WTC11 (cell line): ENCODE measurements around the gene ABCA13. TPM values are rescaled to one million over a fixed set of nuclear protein-coding genes. Genes with fewer than 3 reads are reported as not detected.

Experiments used
- ATAC-seq: fragments of 200-7000 bp; cut with Tn5 transposase; 2 replicates; pipeline ENCODE4 v1.10.0; 2021; ENCODE audit warnings: mild to moderate bottlenecking, moderate library complexity
- CTCF ChIA-PET: fragments of 300-600 bp; sonication (Branson Sonifier 250); formaldehyde crosslinking; loops from one replicate; lab custom pipeline; 2021; ENCODE audit warnings: antibody characterized with exemption; lab: Charles Lee
- POLR2A ChIA-PET: fragments of 350-600 bp; sonication (Branson Sonifier 250); formaldehyde crosslinking; loops from one replicate; lab custom pipeline; 2021; ENCODE audit warnings: antibody characterized with exemption; lab: Charles Lee
- DNase-seq: peaks from one replicate; pipeline ENCODE4 v3.0.0; 2021; ENCODE audit warnings: low spot score
- H3K27ac Mint-ChIP-seq: 2 replicates; pipeline ENCODE4 v1.8.0; 2021; ENCODE audit warnings: mixed read lengths
- H3K27me3 Mint-ChIP-seq: 2 replicates; pipeline ENCODE4 v1.8.0; 2021; ENCODE audit warnings: low read depth, mild to moderate bottlenecking, moderate library complexity, mixed read lengths
- H3K36me3 Mint-ChIP-seq: 2 replicates; pipeline ENCODE4 v1.8.0; 2021; ENCODE audit warnings: mixed read lengths
- H3K4me1 Mint-ChIP-seq: 2 replicates; pipeline ENCODE4 v1.8.0; 2022; ENCODE audit warnings: mixed read lengths
- H3K4me3 Mint-ChIP-seq: 2 replicates; pipeline ENCODE4 v1.8.0; 2021; ENCODE audit warnings: mild to moderate bottlenecking, moderate library complexity, mixed read lengths
- H3K9me3 Mint-ChIP-seq: 2 replicates; pipeline ENCODE4 v1.8.0; 2021; ENCODE audit warnings: mixed read lengths
- ATF1 ChIP-seq: sonication (generic); formaldehyde crosslinking; IDR thresholded peaks from 2 replicates; pipeline ENCODE4 v1.8.1; 2023; ENCODE audit warnings: mild to moderate bottlenecking, moderate library complexity, missing genetic modification reagents
- CBFB ChIP-seq: sonication (generic); formaldehyde crosslinking; IDR thresholded peaks from 2 replicates; pipeline ENCODE4 v1.8.1; 2022; ENCODE audit warnings: mild to moderate bottlenecking, low read depth, missing genetic modification reagents
- FOXK1 ChIP-seq: sonication (generic); formaldehyde crosslinking; IDR thresholded peaks from 2 replicates; pipeline ENCODE4 v1.8.0; 2022; ENCODE audit warnings: mild to moderate bottlenecking, moderate library complexity, missing genetic modification reagents
- GABPB1 ChIP-seq: sonication (generic); formaldehyde crosslinking; IDR thresholded peaks from 2 replicates; pipeline ENCODE4 v1.8.1; 2023; ENCODE audit warnings: mild to moderate bottlenecking, missing genetic modification reagents
- GRHL2 ChIP-seq: fragments of 250-450 bp; sonication (Bioruptor Pico); IDR thresholded peaks from 2 replicates; pipeline ENCODE4 v1.8.0; 2022; ENCODE audit warnings: mild to moderate bottlenecking, moderate library complexity; ENCODE audit not compliant: insufficient replicate concordance, severe bottlenecking
- JUN ChIP-seq: sonication (generic); formaldehyde crosslinking; IDR thresholded peaks from 2 replicates; pipeline ENCODE4 v1.8.0; 2023; ENCODE audit warnings: mild to moderate bottlenecking, missing genetic modification reagents
- MYBL2 ChIP-seq: sonication (generic); formaldehyde crosslinking; IDR thresholded peaks from 2 replicates; pipeline ENCODE4 v1.8.1; 2023; ENCODE audit warnings: mild to moderate bottlenecking, moderate library complexity, missing genetic modification reagents
- NR3C1 ChIP-seq: sonication (generic); formaldehyde crosslinking; conservative IDR thresholded peaks from 2 replicates; pipeline ENCODE4 v1.8.1; 2023; ENCODE audit warnings: low read depth, mild to moderate bottlenecking, missing genetic modification reagents
- RORB ChIP-seq: fragments of 250-450 bp; sonication (Bioruptor Pico); IDR thresholded peaks from 2 replicates; pipeline ENCODE4 v1.9.0; 2021; ENCODE audit warnings: mild to moderate bottlenecking
- TCF7 ChIP-seq: sonication (generic); formaldehyde crosslinking; IDR thresholded peaks from 2 replicates; pipeline ENCODE4 v1.8.0; 2022; ENCODE audit warnings: mild to moderate bottlenecking, low read depth, missing genetic modification reagents, moderate library complexity
- TP53 ChIP-seq: sonication (generic); formaldehyde crosslinking; IDR thresholded peaks from 2 replicates; pipeline ENCODE4 v1.8.1; 2023; ENCODE audit warnings: mild to moderate bottlenecking, missing genetic modification reagents
- ZNF396 ChIP-seq: fragments of 250-450 bp; sonication (Bioruptor Pico); IDR thresholded peaks from 2 replicates; pipeline ENCODE4 v1.8.0; 2021; ENCODE audit warnings: mild to moderate bottlenecking, moderate library complexity, borderline replicate concordance
- ZNF423 ChIP-seq: fragments of 250-450 bp; sonication (Bioruptor Pico); IDR thresholded peaks from 2 replicates; pipeline ENCODE4 v2.1.2; 2022; ENCODE audit warnings: mild to moderate bottlenecking, moderate library complexity
- total RNA-seq: library from RNA; stranded (reverse); gene quantifications from 3 replicates; pipeline ENCODE4 v1.2.3, GENCODE V29; 2021
- TF ChIP-seq, protein P1 (sequence below): fragments of 250-450 bp; sonication (Bioruptor Pico); IDR thresholded peaks from 2 replicates; pipeline ENCODE4 v1.9.0; 2021; ENCODE audit warnings: mild to moderate bottlenecking
- TF ChIP-seq, protein P2 (sequence below): sonication (generic); formaldehyde crosslinking; IDR thresholded peaks from 2 replicates; pipeline ENCODE4 v1.8.0; 2022; ENCODE audit warnings: mild to moderate bottlenecking, missing genetic modification reagents
- TF ChIP-seq, protein P3 (sequence below): fragments of 250-450 bp; sonication (Bioruptor Pico); IDR thresholded peaks from 2 replicates; pipeline ENCODE4 v1.8.0; 2021; ENCODE audit warnings: mild to moderate bottlenecking
- TF ChIP-seq, protein P4 (sequence below): sonication (generic); formaldehyde crosslinking; IDR thresholded peaks from 2 replicates; pipeline ENCODE4 v1.8.0; 2022; ENCODE audit warnings: mild to moderate bottlenecking, missing genetic modification reagents
- TF ChIP-seq, protein P5 (sequence below): sonication (generic); formaldehyde crosslinking; IDR thresholded peaks from 2 replicates; pipeline ENCODE4 v1.8.1; 2022; ENCODE audit warnings: mild to moderate bottlenecking, missing genetic modification reagents, moderate library complexity, borderline replicate concordance
- TF ChIP-seq, protein P6 (sequence below): fragments of 250-450 bp; sonication (Bioruptor Pico); conservative IDR thresholded peaks from 2 replicates; pipeline ENCODE4 v1.9.0; 2021; ENCODE audit warnings: mild to moderate bottlenecking

The ABCA13 gene
- total RNA-seq, 1 experiment from 2014 or later = 0.04 TPM

DNA sequence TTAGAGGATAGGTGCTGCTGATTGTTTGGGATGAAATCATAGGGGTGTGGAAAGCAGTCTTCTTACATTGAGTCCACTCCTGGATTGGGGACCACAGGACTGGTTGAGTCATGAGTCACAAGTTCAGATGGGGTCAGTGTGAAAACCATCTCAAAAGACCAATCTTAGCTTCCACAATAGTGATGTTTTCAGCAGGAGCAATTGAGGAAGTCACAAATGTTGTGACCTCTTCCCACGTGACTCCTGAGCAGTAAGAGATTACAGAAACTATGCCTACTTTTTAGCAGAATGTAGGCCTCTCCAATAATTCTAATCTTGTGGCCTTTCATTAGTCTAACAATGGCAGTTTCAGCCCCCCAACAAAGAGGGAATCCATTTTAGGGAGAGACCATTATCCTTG lies 496.1 kb downstream of the ABCA13 start:
- no peak for DNase-seq
- Mint-ChIP-seq H3K9me3 (peaks cover 8% of the 10 kb centered on the region; the same call in 1 of the 2 replicates), H3K4me3 (no peak overlapping the region), H3K27me3 (no peaks in the 10 kb centered on the region), H3K36me3 (no peaks in the 10 kb centered on the region), H3K27ac (no peak overlapping the region), H3K4me1 (no peaks in the 10 kb centered on the region)
- TF ChIP-seq, protein P1, sequence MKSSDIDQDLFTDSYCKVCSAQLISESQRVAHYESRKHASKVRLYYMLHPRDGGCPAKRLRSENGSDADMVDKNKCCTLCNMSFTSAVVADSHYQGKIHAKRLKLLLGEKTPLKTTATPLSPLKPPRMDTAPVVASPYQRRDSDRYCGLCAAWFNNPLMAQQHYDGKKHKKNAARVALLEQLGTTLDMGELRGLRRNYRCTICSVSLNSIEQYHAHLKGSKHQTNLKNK (CRISPR knock-in tag) = no peak
- no peak for TF ChIP-seq CBFB (CRISPR knock-in tag)
- no peak for TF ChIP-seq ATF1 (CRISPR knock-in tag)
- no peak for TF ChIP-seq NR3C1
- TF ChIP-seq TCF7 (CRISPR knock-in tag) = no peak
- TF ChIP-seq ZNF396 (CRISPR knock-in tag) = no peak
- no peak for TF ChIP-seq ZNF423 (CRISPR knock-in tag)
- no peak for TF ChIP-seq JUN (CRISPR knock-in tag)
- no peak for TF ChIP-seq GRHL2 (CRISPR knock-in tag)
- TF ChIP-seq, protein P2, sequence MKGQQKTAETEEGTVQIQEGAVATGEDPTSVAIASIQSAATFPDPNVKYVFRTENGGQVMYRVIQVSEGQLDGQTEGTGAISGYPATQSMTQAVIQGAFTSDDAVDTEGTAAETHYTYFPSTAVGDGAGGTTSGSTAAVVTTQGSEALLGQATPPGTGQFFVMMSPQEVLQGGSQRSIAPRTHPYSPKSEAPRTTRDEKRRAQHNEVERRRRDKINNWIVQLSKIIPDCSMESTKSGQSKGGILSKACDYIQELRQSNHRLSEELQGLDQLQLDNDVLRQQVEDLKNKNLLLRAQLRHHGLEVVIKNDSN (CRISPR knock-in tag) = no peak
- no peak for TF ChIP-seq FOXK1 (CRISPR knock-in tag)
- TF ChIP-seq MYBL2 (CRISPR knock-in tag) = no peak
- TF ChIP-seq, protein P3, sequence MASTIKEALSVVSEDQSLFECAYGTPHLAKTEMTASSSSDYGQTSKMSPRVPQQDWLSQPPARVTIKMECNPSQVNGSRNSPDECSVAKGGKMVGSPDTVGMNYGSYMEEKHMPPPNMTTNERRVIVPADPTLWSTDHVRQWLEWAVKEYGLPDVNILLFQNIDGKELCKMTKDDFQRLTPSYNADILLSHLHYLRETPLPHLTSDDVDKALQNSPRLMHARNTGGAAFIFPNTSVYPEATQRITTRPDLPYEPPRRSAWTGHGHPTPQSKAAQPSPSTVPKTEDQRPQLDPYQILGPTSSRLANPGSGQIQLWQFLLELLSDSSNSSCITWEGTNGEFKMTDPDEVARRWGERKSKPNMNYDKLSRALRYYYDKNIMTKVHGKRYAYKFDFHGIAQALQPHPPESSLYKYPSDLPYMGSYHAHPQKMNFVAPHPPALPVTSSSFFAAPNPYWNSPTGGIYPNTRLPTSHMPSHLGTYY (CRISPR knock-in tag) = no peak
- TF ChIP-seq, protein P4, sequence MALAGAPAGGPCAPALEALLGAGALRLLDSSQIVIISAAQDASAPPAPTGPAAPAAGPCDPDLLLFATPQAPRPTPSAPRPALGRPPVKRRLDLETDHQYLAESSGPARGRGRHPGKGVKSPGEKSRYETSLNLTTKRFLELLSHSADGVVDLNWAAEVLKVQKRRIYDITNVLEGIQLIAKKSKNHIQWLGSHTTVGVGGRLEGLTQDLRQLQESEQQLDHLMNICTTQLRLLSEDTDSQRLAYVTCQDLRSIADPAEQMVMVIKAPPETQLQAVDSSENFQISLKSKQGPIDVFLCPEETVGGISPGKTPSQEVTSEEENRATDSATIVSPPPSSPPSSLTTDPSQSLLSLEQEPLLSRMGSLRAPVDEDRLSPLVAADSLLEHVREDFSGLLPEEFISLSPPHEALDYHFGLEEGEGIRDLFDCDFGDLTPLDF (CRISPR knock-in tag) = no peak
- no peak for TF ChIP-seq GABPB1 (CRISPR knock-in tag)
- TF ChIP-seq, protein P5, sequence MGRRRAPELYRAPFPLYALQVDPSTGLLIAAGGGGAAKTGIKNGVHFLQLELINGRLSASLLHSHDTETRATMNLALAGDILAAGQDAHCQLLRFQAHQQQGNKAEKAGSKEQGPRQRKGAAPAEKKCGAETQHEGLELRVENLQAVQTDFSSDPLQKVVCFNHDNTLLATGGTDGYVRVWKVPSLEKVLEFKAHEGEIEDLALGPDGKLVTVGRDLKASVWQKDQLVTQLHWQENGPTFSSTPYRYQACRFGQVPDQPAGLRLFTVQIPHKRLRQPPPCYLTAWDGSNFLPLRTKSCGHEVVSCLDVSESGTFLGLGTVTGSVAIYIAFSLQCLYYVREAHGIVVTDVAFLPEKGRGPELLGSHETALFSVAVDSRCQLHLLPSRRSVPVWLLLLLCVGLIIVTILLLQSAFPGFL = no peak
- TF ChIP-seq, protein P6, sequence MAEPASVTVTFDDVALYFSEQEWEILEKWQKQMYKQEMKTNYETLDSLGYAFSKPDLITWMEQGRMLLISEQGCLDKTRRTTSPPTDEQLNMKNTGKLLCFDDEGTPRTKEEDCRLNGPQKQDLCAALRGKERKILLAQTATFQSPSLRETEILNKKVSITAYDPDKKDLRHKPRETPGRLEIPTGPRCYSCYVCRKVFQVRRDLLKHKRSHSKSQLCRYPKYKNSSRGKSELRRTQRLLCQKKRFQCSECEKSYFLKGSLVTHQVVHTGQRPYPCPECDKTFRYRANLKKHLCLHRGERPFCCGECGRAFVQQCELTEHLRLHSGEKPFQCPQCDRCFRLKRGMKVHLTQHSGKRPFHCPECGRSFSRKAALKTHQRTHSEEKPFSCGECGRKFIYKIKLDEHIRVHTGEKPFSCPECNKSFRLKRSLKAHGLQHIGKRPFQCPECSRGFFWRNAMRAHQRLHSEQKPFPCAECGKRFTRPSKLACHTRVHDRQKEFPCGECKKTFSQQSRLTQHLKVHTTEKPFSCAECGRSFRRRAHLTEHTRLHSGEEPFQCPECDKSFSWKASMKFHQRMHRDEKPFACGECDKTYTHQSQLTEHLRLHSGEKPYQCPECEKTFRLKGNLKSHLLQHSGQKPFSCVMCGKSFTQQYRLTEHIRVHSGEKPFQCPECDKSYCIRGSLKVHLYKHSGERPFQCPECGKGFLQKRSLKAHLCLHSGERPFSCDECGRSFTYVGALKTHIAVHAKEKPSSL = no peak
- POLR2A ChIA-PET = no interaction called here
- CTCF ChIA-PET = no interaction called here
- ATAC-seq = no peak

DNA sequence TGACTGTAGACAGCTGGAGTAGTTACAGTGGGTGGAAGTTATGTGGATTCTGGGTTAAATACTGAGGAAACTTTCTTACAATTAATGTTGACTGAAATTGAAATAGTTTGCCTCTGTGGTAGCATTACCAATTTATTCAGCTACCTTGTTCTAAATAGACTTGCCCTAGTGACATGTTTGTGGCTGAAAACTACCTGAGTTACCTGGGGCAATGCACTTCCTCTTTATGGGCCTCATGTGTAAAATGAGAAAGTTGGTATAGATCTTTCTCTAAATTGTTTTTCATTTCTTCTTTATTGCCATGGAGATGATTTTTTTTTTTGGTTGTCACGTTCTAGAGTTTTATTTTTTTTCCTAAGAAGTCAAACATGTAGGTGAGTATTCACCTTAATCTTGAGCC lies 500.4 kb downstream of the ABCA13 start:
- Mint-ChIP-seq H3K36me3 (peaks cover 14% of the 10 kb centered on the region), H3K4me3 (no peak overlapping the region), H3K4me1 (no peaks in the 10 kb centered on the region), H3K27me3 (no peaks in the 10 kb centered on the region), H3K27ac (no peak overlapping the region), H3K9me3 (peaks cover 24% of the 10 kb centered on the region)
- POLR2A ChIA-PET = no interaction called here
- TF ChIP-seq TP53 (CRISPR knock-in tag) = no peak
- no peak for TF ChIP-seq FOXK1 (CRISPR knock-in tag)
- TF ChIP-seq, protein P1 (CRISPR knock-in tag) = no peak
- no peak for TF ChIP-seq RORB (CRISPR knock-in tag)
- DNase-seq (no peak), ATAC-seq (no peak)
- CTCF ChIA-PET = no interaction called here
